ENCODE measurements around the gene CYSTM1.

CYSTM1 gene

GRCh38 chr5:140251527-140251973 is 76.6 kb downstream of the CYSTM1 start:
- peaks cover 12 to 20% of the 10 kb centered on the region in 2 donors for H3K4me1 ChIP-seq (ENCODE audit: control insufficient read depth in 2 of 2, insufficient read depth in 2 of 2, low read length in 2 of 2)
- no peak overlapping the region for H3K27ac ChIP-seq (ENCODE audit: low read depth in 2 of 2, low read length in 2 of 2)
- H3K9me3 ChIP-seq (ENCODE audit: control insufficient read depth in 2 of 2, low read length in 2 of 2): no peaks in the 10 kb centered on the region
- no peaks in the 10 kb centered on the region for H3K27me3 ChIP-seq (ENCODE audit: control insufficient read depth in 2 of 2, insufficient read depth in 2 of 2, low read length in 2 of 2)
- peaks cover 4 to 18% of the 10 kb centered on the region in 2 donors for H3K36me3 ChIP-seq (ENCODE audit: control insufficient read depth in 2 of 2, insufficient read depth in 2 of 2, low read length in 2 of 2)
- no peak overlapping the region for H3K4me3 ChIP-seq (ENCODE audit: low read length in 2 of 2)
- no peak overlapping the region for H3K9ac ChIP-seq (ENCODE audit: low read depth in 1 of 2, low read length in 2 of 2)

- Histone ChIP-seq H3K4me1 (ENCODE audit: control insufficient read depth in 2 of 2, insufficient read depth in 2 of 2, low read length in 2 of 2) (peaks cover 12 to 20% of the 10 kb centered on the region in 2 donors), H3K27ac (ENCODE audit: low read depth in 2 of 2, low read length in 2 of 2) (no peak overlapping the region), H3K36me3 (ENCODE audit: control insufficient read depth in 2 of 2, insufficient read depth in 2 of 2, low read length in 2 of 2) (peaks cover 4 to 18% of the 10 kb centered on the region in 2 donors), H3K27me3 (ENCODE audit: control insufficient read depth in 2 of 2, insufficient read depth in 2 of 2, low read length in 2 of 2) (no peaks in the 10 kb centered on the region), H3K9me3 (ENCODE audit: control insufficient read depth in 2 of 2, low read length in 2 of 2) (no peaks in the 10 kb centered on the region), H3K4me3 (ENCODE audit: low read length in 2 of 2) (no peak overlapping the region), H3K9ac (ENCODE audit: low read depth in 1 of 2, low read length in 2 of 2) (no peak overlapping the region)
These were observed 77.6 kb downstream of the CYSTM1 start for GRCh38 chr5:140252470-140253126.

- Histone ChIP-seq H3K36me3 (ENCODE audit: control insufficient read depth in 2 of 2, insufficient read depth in 2 of 2, low read length in 2 of 2) (peaks cover 4 to 19% of the 10 kb centered on the region in 2 donors), H3K9ac (ENCODE audit: low read depth in 1 of 2, low read length in 2 of 2) (no peak overlapping the region), H3K4me3 (ENCODE audit: low read length in 2 of 2) (no peak overlapping the region), H3K27ac (ENCODE audit: low read depth in 2 of 2, low read length in 2 of 2) (peak overlapping the region in 1 of 2 donors; percentile 45), H3K4me1 (ENCODE audit: control insufficient read depth in 2 of 2, insufficient read depth in 2 of 2, low read length in 2 of 2) (peaks cover 12 to 21% of the 10 kb centered on the region in 2 donors), H3K9me3 (ENCODE audit: control insufficient read depth in 2 of 2, low read length in 2 of 2) (no peaks in the 10 kb centered on the region), H3K27me3 (ENCODE audit: control insufficient read depth in 2 of 2, insufficient read depth in 2 of 2, low read length in 2 of 2) (no peaks in the 10 kb centered on the region)
These were observed 79.0 kb downstream of the CYSTM1 start for GRCh38 chr5:140253985-140254384.

GRCh38 chr5:140255460-140256157 is 80.6 kb downstream of the CYSTM1 start:
- H3K36me3 ChIP-seq (ENCODE audit: control insufficient read depth in 2 of 2, insufficient read depth in 2 of 2, low read length in 2 of 2): peaks cover 4 to 12% of the 10 kb centered on the region in 2 donors
- H3K4me3 ChIP-seq (ENCODE audit: low read length in 2 of 2): no peak overlapping the region
- H3K4me1 ChIP-seq (ENCODE audit: control insufficient read depth in 2 of 2, insufficient read depth in 2 of 2, low read length in 2 of 2): peaks cover 19 to 29% of the 10 kb centered on the region in 2 donors
- no peaks in the 10 kb centered on the region for H3K9me3 ChIP-seq (ENCODE audit: control insufficient read depth in 2 of 2, low read length in 2 of 2)
- H3K27ac ChIP-seq (ENCODE audit: low read depth in 2 of 2, low read length in 2 of 2): no peak overlapping the region
- no peak overlapping the region for H3K9ac ChIP-seq (ENCODE audit: low read depth in 1 of 2, low read length in 2 of 2)
- H3K27me3 ChIP-seq (ENCODE audit: control insufficient read depth in 2 of 2, insufficient read depth in 2 of 2, low read length in 2 of 2): no peaks in the 10 kb centered on the region

- H3K4me1 ChIP-seq (ENCODE audit: control insufficient read depth in 2 of 2, insufficient read depth in 2 of 2, low read length in 2 of 2): peaks cover 25 to 36% of the 10 kb centered on the region in 2 donors
These were observed 81.7 kb downstream of the CYSTM1 start for GRCh38 chr5:140256726-140257125.

GRCh38 chr5:140258016-140258415 is 83.0 kb downstream of the CYSTM1 start:
- no peak overlapping the region for H3K27ac ChIP-seq (ENCODE audit: low read depth in 2 of 2, low read length in 2 of 2)
- H3K9ac ChIP-seq (ENCODE audit: low read depth in 1 of 2, low read length in 2 of 2): no peak overlapping the region
- no peaks in the 10 kb centered on the region for H3K9me3 ChIP-seq (ENCODE audit: control insufficient read depth in 2 of 2, low read length in 2 of 2)
- H3K4me1 ChIP-seq (ENCODE audit: control insufficient read depth in 2 of 2, insufficient read depth in 2 of 2, low read length in 2 of 2): peaks cover 33 to 45% of the 10 kb centered on the region in 2 donors
- no peaks in the 10 kb centered on the region for H3K27me3 ChIP-seq (ENCODE audit: control insufficient read depth in 2 of 2, insufficient read depth in 2 of 2, low read length in 2 of 2)
- no peak overlapping the region for H3K4me3 ChIP-seq (ENCODE audit: low read length in 2 of 2)
- H3K36me3 ChIP-seq (ENCODE audit: control insufficient read depth in 2 of 2, insufficient read depth in 2 of 2, low read length in 2 of 2): peaks cover 0 to 4% of the 10 kb centered on the region in 2 donors

More at GRCh38 chr5:140256726-140257125, 81.7 kb downstream of the CYSTM1 start:
- H3K27ac ChIP-seq (ENCODE audit: low read depth in 2 of 2, low read length in 2 of 2): no peak overlapping the region
- no peak overlapping the region for H3K9ac ChIP-seq (ENCODE audit: low read depth in 1 of 2, low read length in 2 of 2)
- no peaks in the 10 kb centered on the region for H3K9me3 ChIP-seq (ENCODE audit: control insufficient read depth in 2 of 2, low read length in 2 of 2)
- peaks cover 0 to 9% of the 10 kb centered on the region in 2 donors for H3K36me3 ChIP-seq (ENCODE audit: control insufficient read depth in 2 of 2, insufficient read depth in 2 of 2, low read length in 2 of 2)
- no peaks in the 10 kb centered on the region for H3K27me3 ChIP-seq (ENCODE audit: control insufficient read depth in 2 of 2, insufficient read depth in 2 of 2, low read length in 2 of 2)
- H3K4me3 ChIP-seq (ENCODE audit: low read length in 2 of 2): no peak overlapping the region

- Histone ChIP-seq H3K9me3 (ENCODE audit: control insufficient read depth in 2 of 2, low read length in 2 of 2) (no peaks in the 10 kb centered on the region), H3K27me3 (ENCODE audit: control insufficient read depth in 2 of 2, insufficient read depth in 2 of 2, low read length in 2 of 2) (no peaks in the 10 kb centered on the region), H3K27ac (ENCODE audit: low read depth in 2 of 2, low read length in 2 of 2) (peak overlapping the region; percentile 62 to 71), H3K4me3 (ENCODE audit: low read length in 2 of 2) (no peak overlapping the region), H3K4me1 (ENCODE audit: control insufficient read depth in 2 of 2, insufficient read depth in 2 of 2, low read length in 2 of 2) (peaks cover 27 to 38% of the 10 kb centered on the region in 2 donors), H3K36me3 (ENCODE audit: control insufficient read depth in 2 of 2, insufficient read depth in 2 of 2, low read length in 2 of 2) (peaks cover 0 to 4% of the 10 kb centered on the region in 2 donors), H3K9ac (ENCODE audit: low read depth in 1 of 2, low read length in 2 of 2) (no peak overlapping the region)
These were observed 83.9 kb downstream of the CYSTM1 start for GRCh38 chr5:140258873-140259272.

GRCh38 chr5:140259500-140259899 is 84.5 kb downstream of the CYSTM1 start:
- Histone ChIP-seq H3K27me3 (ENCODE audit: control insufficient read depth in 2 of 2, insufficient read depth in 2 of 2, low read length in 2 of 2) (no peaks in the 10 kb centered on the region), H3K36me3 (ENCODE audit: control insufficient read depth in 2 of 2, insufficient read depth in 2 of 2, low read length in 2 of 2) (peaks cover 0 to 4% of the 10 kb centered on the region in 2 donors), H3K9me3 (ENCODE audit: control insufficient read depth in 2 of 2, low read length in 2 of 2) (no peaks in the 10 kb centered on the region), H3K27ac (ENCODE audit: low read depth in 2 of 2, low read length in 2 of 2) (peak overlapping the region; percentile 62 to 71), H3K4me3 (ENCODE audit: low read length in 2 of 2) (no peak overlapping the region), H3K9ac (ENCODE audit: low read depth in 1 of 2, low read length in 2 of 2) (no peak overlapping the region), H3K4me1 (ENCODE audit: control insufficient read depth in 2 of 2, insufficient read depth in 2 of 2, low read length in 2 of 2) (peaks cover 21 to 32% of the 10 kb centered on the region in 2 donors)

- Histone ChIP-seq H3K4me1 (ENCODE audit: control insufficient read depth in 2 of 2, insufficient read depth in 2 of 2, low read length in 2 of 2) (peaks cover 21 to 29% of the 10 kb centered on the region in 2 donors), H3K36me3 (ENCODE audit: control insufficient read depth in 2 of 2, insufficient read depth in 2 of 2, low read length in 2 of 2) (peaks cover 0 to 4% of the 10 kb centered on the region in 2 donors), H3K27ac (ENCODE audit: low read depth in 2 of 2, low read length in 2 of 2) (peak overlapping the region; percentile 13 to 71), H3K27me3 (ENCODE audit: control insufficient read depth in 2 of 2, insufficient read depth in 2 of 2, low read length in 2 of 2) (no peaks in the 10 kb centered on the region), H3K9me3 (ENCODE audit: control insufficient read depth in 2 of 2, low read length in 2 of 2) (no peaks in the 10 kb centered on the region), H3K9ac (ENCODE audit: low read depth in 1 of 2, low read length in 2 of 2) (no peak overlapping the region), H3K4me3 (ENCODE audit: low read length in 2 of 2) (no peak overlapping the region)
These were observed 85.2 kb downstream of the CYSTM1 start for GRCh38 chr5:140260089-140260656.

Measured in mucosa of rectum (tissue), 2 donors.